Hepatocyte (in vitro differentiated cells): ENCODE data around the gene SLC10A6. TPM values are rescaled to one million over a fixed set of nuclear protein-coding genes. Genes with fewer than 3 reads are reported as not detected.

Source experiments
- DNase-seq: peaks from one replicate; pipeline ENCODE4 v3.0.0-alpha.2; 2016; ENCODE audit warnings: low spot score
- H2AFZ ChIP-seq: fragments of 200-600 bp; sonication (generic); 2 replicates; pipeline ENCODE4 v1.6.0; 2016; ENCODE audit warnings: antibody characterized with exemption, mild to moderate bottlenecking
- H3K27ac ChIP-seq: fragments of 200-600 bp; sonication (generic); 2 replicates; pipeline ENCODE4 v1.5.1; 2016; ENCODE audit warnings: mild to moderate bottlenecking
- H3K27me3 ChIP-seq: fragments of 200-600 bp; sonication (generic); 2 replicates; pipeline ENCODE4 v1.6.1; 2016
- H3K36me3 ChIP-seq: fragments of 200-600 bp; sonication (generic); replicated peaks from 2 replicates; pipeline ENCODE4 v1.5.1; 2016; ENCODE audit warnings: low read depth; ENCODE audit not compliant: insufficient read depth
- H3K4me1 ChIP-seq: fragments of 200-600 bp; sonication (generic); 2 replicates; pipeline ENCODE4 v1.5.1; 2016; ENCODE audit warnings: mild to moderate bottlenecking, moderate library complexity; ENCODE audit not compliant: insufficient read depth
- H3K4me2 ChIP-seq: fragments of 200-600 bp; sonication (generic); 2 replicates; pipeline ENCODE4 v1.6.0; 2016
- H3K4me3 ChIP-seq: fragments of 200-600 bp; sonication (generic); 2 replicates; pipeline ENCODE4 v1.5.1; 2016; ENCODE audit warnings: mild to moderate bottlenecking
- H3K79me2 ChIP-seq: fragments of 200-600 bp; sonication (generic); 2 replicates; pipeline ENCODE4 v1.6.0; 2017; ENCODE audit warnings: mild to moderate bottlenecking
- H3K9me2 ChIP-seq: fragments of 200-600 bp; sonication (generic); replicated peaks from 2 replicates; pipeline ENCODE4 v1.6.0; 2017; ENCODE audit warnings: mild to moderate bottlenecking; ENCODE audit not compliant: insufficient read depth
- H3K9me3 ChIP-seq: fragments of 200-600 bp; sonication (generic); 2 replicates; pipeline ENCODE4 v1.5.1; 2016; ENCODE audit warnings: low read depth, mild to moderate bottlenecking
- H4K20me1 ChIP-seq: fragments of 200-600 bp; sonication (generic); 2 replicates; pipeline ENCODE4 v1.6.0; 2016; ENCODE audit warnings: mild to moderate bottlenecking; ENCODE audit not compliant: insufficient read depth, poor library complexity, severe bottlenecking
- CTCF ChIP-seq: fragments of 200-600 bp; sonication (generic); IDR thresholded peaks from 2 replicates; pipeline ENCODE4 v1.5.1; 2016; ENCODE audit warnings: antibody characterized with exemption, mild to moderate bottlenecking; ENCODE audit not compliant: poor library complexity
- EZH2 ChIP-seq: fragments of 200-600 bp; sonication (generic); IDR thresholded peaks from 2 replicates; pipeline ENCODE4 v1.6.1; 2016; ENCODE audit warnings: antibody characterized with exemption, mild to moderate bottlenecking, borderline replicate concordance
- EZH2phosphoT487 ChIP-seq: fragments of 200-600 bp; sonication (generic); IDR thresholded peaks from one replicate; pipeline ENCODE4 v1.6.1; 2018; ENCODE audit warnings: antibody characterized with exemption, mild to moderate bottlenecking, low read depth, moderate library complexity; ENCODE audit not compliant: unreplicated experiment, severe bottlenecking
- WGBS: methylation state at CpG from one replicate; pipeline ENCODE4 v1.1.6; 2016; ENCODE audit warnings: low lambda C conversion rate; ENCODE audit errors: missing lambda C conversion rate; 5-methylcytosine and 5-hydroxymethylcytosine counted together
- polyA plus RNA-seq: library from polyadenylated mRNA; unstranded; fragments of >200 nt; fragmentation: Nextera tagmentation; extraction: Ambion mirVana; gene quantifications from 2 replicates; pipeline ENCODE4 v1.2.1, GENCODE V29; 2016
- total RNA-seq: library from RNA; depleted of rRNA; stranded (reverse); fragments of >200 nt; gene quantifications from 2 replicates; pipeline ENCODE4 v1.2.3, GENCODE V29; 2014

SLC10A6 gene
- total and polyA plus RNA-seq, 2 experiments from 2014 or later, result 0.10 TPM; not detected in 1

GRCh38 chr4:86846921-86847320 is 2.3 kb downstream of the SLC10A6 start:
- Histone ChIP-seq H3K27me3 (no peaks in the 10 kb centered on the region), H3K4me3 (no peak overlapping the region), H4K20me1 (no peaks in the 10 kb centered on the region), H3K4me2 (no peak overlapping the region), H3K27ac (no peak overlapping the region), H3K36me3 (no peaks in the 10 kb centered on the region), H2AFZ (no peak overlapping the region), H3K9me2 (no peaks in the 10 kb centered on the region), H3K4me1 (peaks cover 15% of the 10 kb centered on the region), H3K79me2 (no peaks in the 10 kb centered on the region), H3K9me3 (no peaks in the 10 kb centered on the region)
- TF ChIP-seq EZH2phosphoT487 (no peak), CTCF (no peak), EZH2 (no peak)
- DNase-seq, result no peak

- 93% methylated on average over 5 of the region's 5 CpGs for WGBS
- H3K36me3 ChIP-seq, result no peaks in the 10 kb centered on the region
- no peak overlapping the region for H3K4me3 ChIP-seq
- H4K20me1 ChIP-seq, result no peaks in the 10 kb centered on the region
- H3K27me3 ChIP-seq, result no peaks in the 10 kb centered on the region
- DNase-seq, result no peak
- H3K4me1 ChIP-seq, result peaks cover 15% of the 10 kb centered on the region
- H3K79me2 ChIP-seq, result no peaks in the 10 kb centered on the region
- TF ChIP-seq EZH2 (no peak), EZH2phosphoT487 (no peak), CTCF (no peak)
- H3K4me2 ChIP-seq, result no peak overlapping the region
- no peaks in the 10 kb centered on the region for H3K9me3 ChIP-seq
- H3K27ac ChIP-seq, result no peak overlapping the region
- no peaks in the 10 kb centered on the region for H3K9me2 ChIP-seq
- H2AFZ ChIP-seq, result no peak overlapping the region
Observed at GRCh38 chr4:86845593-86845992, 3.6 kb downstream of the SLC10A6 start.

- 85% methylated on average over 1 of the region's 1 CpG for WGBS
Observed at GRCh38 chr4:86841309-86841708, 7.9 kb downstream of the SLC10A6 start.

More at GRCh38 chr4:86841309-86841708, 7.9 kb downstream of the SLC10A6 start:
- Histone ChIP-seq H3K36me3 (no peaks in the 10 kb centered on the region), H3K79me2 (no peaks in the 10 kb centered on the region), H3K4me2 (no peak overlapping the region), H3K4me1 (no peaks in the 10 kb centered on the region), H3K4me3 (no peak overlapping the region), H2AFZ (no peak overlapping the region), H3K9me3 (no peaks in the 10 kb centered on the region), H3K27ac (no peak overlapping the region), H3K9me2 (no peaks in the 10 kb centered on the region), H3K27me3 (no peaks in the 10 kb centered on the region), H4K20me1 (no peaks in the 10 kb centered on the region)
- no peak for TF ChIP-seq CTCF
- TF ChIP-seq EZH2, result no peak
- no peak for TF ChIP-seq EZH2phosphoT487
- DNase-seq, result no peak
